ENCODE data around the gene ACSM6. TPM values are rescaled to one million over a fixed set of nuclear protein-coding genes. Genes with fewer than 3 reads are reported as not detected.

The ACSM6 gene
- total and polyA plus RNA-seq, 9 donors, result 0.12 TPM; not detected in 8

DNA sequence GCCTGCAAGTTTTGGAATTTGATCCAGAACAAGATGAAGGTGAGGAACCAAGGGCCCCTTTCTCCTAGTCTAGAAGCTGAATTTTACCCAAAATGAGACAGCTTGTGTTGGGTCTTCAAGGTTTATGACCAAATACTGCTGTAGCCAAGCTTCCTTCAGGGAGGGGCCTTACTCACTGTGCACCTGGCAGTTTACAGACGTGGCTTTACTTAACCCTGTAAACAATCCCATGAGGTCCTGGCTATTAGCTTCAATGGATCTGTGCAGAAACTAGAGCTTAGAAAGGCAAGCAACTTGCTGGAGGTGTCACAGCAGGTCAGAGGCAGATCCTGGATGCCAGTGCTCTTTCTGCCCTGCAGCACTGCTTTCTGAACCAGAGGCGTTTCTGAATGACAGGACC is 50.1 kb downstream of the ACSM6 start:
- Histone ChIP-seq H3K36me3 (ENCODE audit: control insufficient read depth, insufficient read depth, low read length) (peaks cover 3% of the 10 kb centered on the region), H3K4me1 (ENCODE audit: control insufficient read depth, insufficient read depth, low read length) (peaks cover 3% of the 10 kb centered on the region), H3K4me3 (ENCODE audit: low read length) (no peak overlapping the region), H3K9me3 (replicated peaks; ENCODE audit: control insufficient read depth, low read depth, low read length) (no peaks in the 10 kb centered on the region), H3K27ac (ENCODE audit: low read length) (no peak overlapping the region), H3K27me3 (ENCODE audit: control insufficient read depth, insufficient read depth, low read length) (no peaks in the 10 kb centered on the region)
- 48% methylated on average over 2 of the region's 2 CpGs for WGBS (ENCODE audit: insufficient coverage)
- DNase-seq, result no peak

DNA sequence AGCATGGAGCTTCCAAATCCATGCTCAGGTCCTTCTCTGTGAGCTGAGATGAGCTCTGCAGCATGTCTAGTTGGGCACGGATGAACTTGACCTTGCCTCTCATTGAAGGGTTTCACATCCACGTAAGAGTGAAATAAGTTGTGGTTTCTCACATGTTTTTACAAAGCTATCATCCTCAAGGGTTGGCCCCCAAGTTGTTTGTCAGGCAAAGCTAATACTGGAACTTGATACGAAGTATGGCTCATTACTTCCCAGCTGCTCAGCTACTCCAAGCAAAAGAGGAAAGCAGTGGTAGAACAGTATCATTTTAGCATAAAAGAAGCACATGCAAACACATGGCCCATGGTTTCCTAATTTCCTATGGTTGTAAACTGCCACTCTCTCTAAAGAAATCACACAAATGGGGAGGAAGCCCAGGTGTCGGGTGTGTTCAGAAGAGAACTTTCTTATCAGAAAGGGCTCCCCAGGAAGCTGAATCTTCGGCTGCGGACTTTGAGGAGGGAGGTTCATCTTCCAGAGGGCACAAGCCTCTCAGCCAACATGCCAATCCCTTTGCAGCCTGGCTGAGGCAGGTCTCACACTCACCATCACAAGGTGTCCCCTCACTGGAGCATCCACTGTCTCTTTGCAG is 51.5 kb downstream of the ACSM6 start:
- Histone ChIP-seq H3K27ac (ENCODE audit: low read length) (no peak overlapping the region), H3K27me3 (ENCODE audit: control insufficient read depth, insufficient read depth, low read length) (no peaks in the 10 kb centered on the region), H3K9me3 (replicated peaks; ENCODE audit: control insufficient read depth, low read depth, low read length) (no peaks in the 10 kb centered on the region), H3K36me3 (ENCODE audit: control insufficient read depth, insufficient read depth, low read length) (peaks cover 3% of the 10 kb centered on the region), H3K4me3 (ENCODE audit: low read length) (no peak overlapping the region), H3K4me1 (ENCODE audit: control insufficient read depth, insufficient read depth, low read length) (peaks cover 3% of the 10 kb centered on the region)
- no peak for DNase-seq
- 60% methylated on average over 3 of the region's 6 CpGs for WGBS (ENCODE audit: insufficient coverage)

DNA sequence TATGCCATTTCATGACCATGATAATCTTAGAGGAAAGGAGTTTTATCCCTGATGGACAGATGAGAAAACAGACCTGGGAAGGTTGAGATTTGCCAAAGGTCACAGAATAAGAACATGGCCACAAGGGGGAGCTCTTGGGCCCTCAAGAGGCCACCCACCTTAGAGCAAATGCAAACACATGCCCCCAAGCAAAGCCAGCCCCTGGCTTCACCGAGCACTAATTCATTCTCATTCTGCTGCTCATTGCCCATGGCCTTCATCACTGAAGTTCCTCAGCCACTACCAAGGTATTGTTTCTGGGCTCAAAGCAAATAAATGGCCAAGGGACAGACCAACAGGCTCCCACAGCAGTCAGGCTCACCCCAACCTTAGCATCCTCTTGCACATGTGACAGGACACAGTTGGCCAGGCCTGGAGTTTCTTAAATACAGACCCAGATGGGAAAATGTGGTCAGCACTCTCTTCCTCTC is 52.6 kb downstream of the ACSM6 start:
- Histone ChIP-seq H3K4me3 (ENCODE audit: low read length) (no peak overlapping the region), H3K9me3 (replicated peaks; ENCODE audit: control insufficient read depth, low read depth, low read length) (no peaks in the 10 kb centered on the region), H3K27ac (ENCODE audit: low read length) (no peak overlapping the region), H3K4me1 (ENCODE audit: control insufficient read depth, insufficient read depth, low read length) (peaks cover 3% of the 10 kb centered on the region), H3K27me3 (ENCODE audit: control insufficient read depth, insufficient read depth, low read length) (no peaks in the 10 kb centered on the region), H3K36me3 (ENCODE audit: control insufficient read depth, insufficient read depth, low read length) (peaks cover 3% of the 10 kb centered on the region)
- 0% methylated on average over 1 of the region's 1 CpG for WGBS (ENCODE audit: insufficient coverage)
- DNase-seq, result peak; percentile 66

DNA sequence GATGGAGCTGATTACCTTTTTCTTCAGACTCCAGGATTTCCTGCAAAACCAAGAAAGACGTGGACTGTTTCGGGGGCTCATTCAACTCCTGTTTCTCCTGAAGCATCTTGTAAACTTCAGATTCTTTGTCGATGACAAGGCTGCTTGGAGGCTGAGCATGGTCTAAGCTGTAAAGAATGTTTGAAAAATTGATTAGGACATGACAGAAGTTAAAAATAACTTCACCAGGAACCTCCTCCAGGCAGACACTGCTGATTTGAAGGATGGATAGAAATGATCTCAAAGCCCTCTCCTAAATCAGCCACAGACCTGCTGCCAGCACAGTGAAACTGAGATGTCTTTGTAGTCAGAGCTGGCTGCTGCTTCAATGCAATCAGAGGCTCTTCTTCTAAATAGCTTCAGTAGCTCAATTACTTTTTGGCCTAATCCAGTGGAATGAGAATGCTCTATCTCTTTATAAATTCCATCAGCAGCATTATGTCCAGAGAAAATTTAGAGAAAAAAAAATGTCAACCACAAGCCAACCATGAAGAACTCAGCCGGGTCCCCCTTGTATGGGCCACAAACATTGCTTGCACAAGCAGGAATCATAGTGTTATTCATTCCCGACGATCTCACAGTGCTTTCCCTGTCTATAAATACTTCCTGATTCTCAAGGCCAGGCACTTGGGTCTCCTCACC is 53.3 kb downstream of the ACSM6 start:
- DNase-seq, result no peak
- WGBS (ENCODE audit: insufficient coverage), result 63% methylated on average over 5 of the region's 6 CpGs
- Histone ChIP-seq H3K27ac (ENCODE audit: low read length) (no peak overlapping the region), H3K36me3 (ENCODE audit: control insufficient read depth, insufficient read depth, low read length) (peaks cover 3% of the 10 kb centered on the region), H3K4me1 (ENCODE audit: control insufficient read depth, insufficient read depth, low read length) (peaks cover 3% of the 10 kb centered on the region), H3K4me3 (ENCODE audit: low read length) (no peak overlapping the region), H3K9me3 (replicated peaks; ENCODE audit: control insufficient read depth, low read depth, low read length) (no peaks in the 10 kb centered on the region), H3K27me3 (ENCODE audit: control insufficient read depth, insufficient read depth, low read length) (no peaks in the 10 kb centered on the region)

DNA sequence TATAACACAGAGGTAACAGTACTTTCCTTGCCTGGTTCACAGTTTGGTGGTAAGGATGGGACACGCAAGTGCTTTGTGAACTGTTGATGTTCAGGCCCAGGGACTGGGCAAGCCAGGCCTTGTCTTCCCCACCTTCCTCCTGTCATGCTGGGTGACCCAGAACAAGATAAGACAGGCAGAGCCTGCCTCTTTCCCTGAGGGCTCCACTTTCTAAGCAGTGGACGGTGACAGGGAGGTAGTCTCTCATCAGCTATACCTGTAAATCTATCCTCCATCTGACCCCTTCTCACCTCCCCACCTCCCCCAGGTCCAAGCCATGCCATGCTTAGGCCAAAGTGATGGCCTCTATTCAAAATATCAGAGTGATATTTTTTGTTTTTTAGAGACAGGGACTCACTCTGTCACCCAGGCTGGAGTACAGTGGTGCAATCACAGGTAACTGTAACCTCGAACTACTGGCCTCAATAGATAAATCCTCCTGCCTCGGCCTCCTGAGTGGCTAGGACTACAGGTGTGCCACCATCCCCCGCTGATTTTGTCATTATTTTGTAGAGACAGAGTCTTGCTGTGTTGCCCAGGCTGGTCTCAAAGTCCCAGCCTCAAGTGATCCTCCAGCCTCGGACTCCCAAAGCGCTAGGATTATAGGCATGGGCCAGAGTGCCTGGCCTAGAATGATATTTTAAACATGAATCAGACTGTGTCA is 54.0 kb downstream of the ACSM6 start:
- Histone ChIP-seq H3K27me3 (ENCODE audit: control insufficient read depth, insufficient read depth, low read length) (no peaks in the 10 kb centered on the region), H3K4me1 (ENCODE audit: control insufficient read depth, insufficient read depth, low read length) (peaks cover 3% of the 10 kb centered on the region), H3K36me3 (ENCODE audit: control insufficient read depth, insufficient read depth, low read length) (peaks cover 3% of the 10 kb centered on the region), H3K4me3 (ENCODE audit: low read length) (no peak overlapping the region), H3K27ac (ENCODE audit: low read length) (no peak overlapping the region), H3K9me3 (replicated peaks; ENCODE audit: control insufficient read depth, low read depth, low read length) (no peaks in the 10 kb centered on the region)
- no peak for DNase-seq
- 87% methylated on average over 3 of the region's 7 CpGs for WGBS (ENCODE audit: insufficient coverage)

DNA sequence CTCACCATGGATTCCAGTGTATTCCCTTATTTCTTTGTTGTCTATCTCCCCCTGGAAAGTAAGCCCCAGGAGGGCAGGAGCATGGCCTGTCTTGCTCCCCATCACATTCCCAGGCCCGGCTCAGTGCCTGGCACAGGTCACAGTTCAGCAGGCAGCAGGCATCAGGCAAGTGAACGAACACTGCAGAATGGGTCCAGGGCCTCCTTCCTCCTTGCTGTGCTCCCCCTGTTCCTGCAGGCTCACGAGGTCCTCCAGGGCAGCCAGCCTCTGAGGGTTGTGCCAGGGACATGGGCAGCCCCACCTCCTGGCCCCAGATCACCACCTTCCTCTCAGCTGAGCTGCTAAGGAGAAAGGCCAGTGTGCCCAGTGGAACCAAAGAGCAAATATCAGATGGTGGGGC is 55.0 kb downstream of the ACSM6 start:
- WGBS (ENCODE audit: insufficient coverage), result 74% methylated on average over 3 of the region's 3 CpGs
- Histone ChIP-seq H3K36me3 (ENCODE audit: control insufficient read depth, insufficient read depth, low read length) (peaks cover 3% of the 10 kb centered on the region), H3K27me3 (ENCODE audit: control insufficient read depth, insufficient read depth, low read length) (no peaks in the 10 kb centered on the region), H3K9me3 (replicated peaks; ENCODE audit: control insufficient read depth, low read depth, low read length) (no peaks in the 10 kb centered on the region), H3K27ac (ENCODE audit: low read length) (no peak overlapping the region), H3K4me3 (ENCODE audit: low read length) (no peak overlapping the region), H3K4me1 (ENCODE audit: control insufficient read depth, insufficient read depth, low read length) (peaks cover 3% of the 10 kb centered on the region)
- no peak for DNase-seq

DNA sequence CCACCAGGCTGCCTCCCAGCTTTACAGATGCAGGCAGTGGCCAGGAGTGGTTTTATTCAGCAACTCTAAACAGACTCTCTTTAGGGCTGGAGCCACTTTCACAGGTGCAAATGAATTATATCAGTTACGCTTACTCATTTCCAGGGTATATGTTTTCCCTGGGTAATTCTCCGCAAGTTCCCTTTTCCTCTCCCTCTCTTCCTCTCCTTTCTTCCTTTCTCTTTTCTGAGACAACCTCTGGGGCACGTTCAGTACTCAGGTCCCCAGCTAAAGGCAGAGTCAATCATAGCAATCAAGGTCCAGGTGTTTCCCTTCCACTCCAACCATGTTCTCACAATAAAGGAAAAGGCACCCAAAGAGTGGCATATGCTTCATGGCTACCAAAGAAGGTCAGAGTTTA is 55.4 kb downstream of the ACSM6 start:
- H3K4me3 ChIP-seq (ENCODE audit: low read length), result no peak overlapping the region
- WGBS (ENCODE audit: insufficient coverage), result 92% methylated on average over 2 of the region's 3 CpGs
- no peak for DNase-seq
- H3K27me3 ChIP-seq (ENCODE audit: control insufficient read depth, insufficient read depth, low read length), result no peaks in the 10 kb centered on the region
- no peaks in the 10 kb centered on the region for H3K9me3 ChIP-seq (replicated peaks; ENCODE audit: control insufficient read depth, low read depth, low read length)
- H3K4me1 ChIP-seq (ENCODE audit: control insufficient read depth, insufficient read depth, low read length), result peaks cover 3% of the 10 kb centered on the region
- no peak overlapping the region for H3K27ac ChIP-seq (ENCODE audit: low read length)
- H3K36me3 ChIP-seq (ENCODE audit: control insufficient read depth, insufficient read depth, low read length), result peaks cover 3% of the 10 kb centered on the region

DNA sequence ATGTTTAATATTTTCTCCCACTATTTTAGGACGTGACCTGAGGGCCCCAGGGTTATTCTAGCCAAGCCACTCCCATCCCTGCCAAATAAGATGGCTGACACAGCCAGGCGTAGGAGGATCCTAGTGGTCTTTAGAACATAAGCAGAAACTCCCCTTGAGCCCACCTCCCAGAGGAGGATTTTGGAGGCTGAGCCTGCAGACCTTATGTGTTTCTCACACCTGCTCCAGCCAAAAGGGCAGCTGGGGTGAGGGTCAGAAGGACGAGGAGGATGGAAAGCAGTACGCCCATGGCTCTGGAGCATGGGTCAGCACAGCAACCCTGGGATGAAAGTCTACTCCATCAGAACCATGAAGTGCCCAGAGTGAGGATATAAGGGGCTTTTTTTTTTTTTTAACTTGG is 56.8 kb downstream of the ACSM6 start:
- H3K4me1 ChIP-seq (ENCODE audit: control insufficient read depth, insufficient read depth, low read length), result peaks cover 3% of the 10 kb centered on the region
- H3K36me3 ChIP-seq (ENCODE audit: control insufficient read depth, insufficient read depth, low read length), result peaks cover 2% of the 10 kb centered on the region
- H3K27ac ChIP-seq (ENCODE audit: low read length), result no peak overlapping the region
- no peak overlapping the region for H3K4me3 ChIP-seq (ENCODE audit: low read length)
- H3K27me3 ChIP-seq (ENCODE audit: control insufficient read depth, insufficient read depth, low read length), result no peaks in the 10 kb centered on the region
- no peak for DNase-seq
- 80% methylated on average over 1 of the region's 4 CpGs for WGBS (ENCODE audit: insufficient coverage)
- H3K9me3 ChIP-seq (replicated peaks; ENCODE audit: control insufficient read depth, low read depth, low read length), result no peaks in the 10 kb centered on the region

DNA sequence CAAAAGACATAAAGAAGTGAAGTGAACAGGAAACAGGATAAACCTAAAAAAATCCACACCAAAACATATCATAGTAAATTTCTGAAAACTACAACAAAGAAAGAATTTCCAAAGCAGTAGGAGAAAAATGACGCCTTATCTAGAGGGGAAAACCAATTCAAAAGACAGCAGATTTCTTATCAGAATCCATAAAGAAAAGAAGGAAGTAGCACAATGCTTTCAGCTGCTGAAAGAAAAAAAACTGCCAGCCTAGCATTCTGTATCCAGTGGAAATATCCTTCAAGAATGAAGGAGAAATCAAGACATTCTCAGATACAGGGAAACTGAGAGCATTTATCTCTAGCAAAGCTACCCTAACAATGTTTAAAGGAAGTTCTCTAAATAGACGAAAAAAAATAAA is 59.0 kb downstream of the ACSM6 start:
- WGBS (ENCODE audit: insufficient coverage), result no CpG with 5 or more reads among the region's 2 CpGs
- Histone ChIP-seq H3K27ac (ENCODE audit: low read length) (no peak overlapping the region), H3K36me3 (ENCODE audit: control insufficient read depth, insufficient read depth, low read length) (no peaks in the 10 kb centered on the region), H3K4me1 (ENCODE audit: control insufficient read depth, insufficient read depth, low read length) (no peaks in the 10 kb centered on the region), H3K4me3 (ENCODE audit: low read length) (no peak overlapping the region), H3K27me3 (ENCODE audit: control insufficient read depth, insufficient read depth, low read length) (no peaks in the 10 kb centered on the region), H3K9me3 (replicated peaks; ENCODE audit: control insufficient read depth, low read depth, low read length) (no peaks in the 10 kb centered on the region)
- no peak for DNase-seq

DNA sequence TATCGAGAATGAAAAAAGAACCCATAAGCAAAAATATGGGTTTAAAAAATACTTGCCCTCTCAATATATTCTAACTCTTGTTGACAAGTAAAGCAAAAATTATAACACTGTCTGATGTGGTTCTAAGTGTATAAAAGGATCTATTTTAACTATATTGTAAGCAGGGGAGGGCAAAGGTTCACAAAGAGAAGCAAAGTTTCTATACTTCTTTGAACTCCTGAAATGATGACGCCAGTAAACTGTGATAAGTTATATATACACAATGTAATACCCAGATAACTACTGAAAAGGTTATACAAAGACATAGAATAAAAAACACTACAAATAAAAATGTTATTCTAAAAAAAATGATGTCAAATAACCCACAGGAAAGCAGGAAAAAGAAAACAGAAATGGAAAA is 59.6 kb downstream of the ACSM6 start:
- Histone ChIP-seq H3K36me3 (ENCODE audit: control insufficient read depth, insufficient read depth, low read length) (no peaks in the 10 kb centered on the region), H3K4me1 (ENCODE audit: control insufficient read depth, insufficient read depth, low read length) (no peaks in the 10 kb centered on the region), H3K4me3 (ENCODE audit: low read length) (no peak overlapping the region), H3K27me3 (ENCODE audit: control insufficient read depth, insufficient read depth, low read length) (no peaks in the 10 kb centered on the region), H3K27ac (ENCODE audit: low read length) (no peak overlapping the region), H3K9me3 (replicated peaks; ENCODE audit: control insufficient read depth, low read depth, low read length) (no peaks in the 10 kb centered on the region)
- no CpG with 5 or more reads among the region's 2 CpGs for WGBS (ENCODE audit: insufficient coverage)
- no peak for DNase-seq

All from muscle of leg (tissue), 11 donors.